ENCODE results near the gene C1orf167.

The C1orf167 gene

GRCh38 chr1:11802973-11803885 is 41.2 kb downstream of the C1orf167 start:
- DNase-seq (ENCODE audit: low spot score), result no peak

- DNase-seq (ENCODE audit: low spot score), result peak; percentile 38
Measured at GRCh38 chr1:11803924-11804665, 42.1 kb downstream of the C1orf167 start.

GRCh38 chr1:11804666-11805421 is 42.9 kb downstream of the C1orf167 start:
- DNase-seq (ENCODE audit: low spot score), result no peak

GRCh38 chr1:11805422-11806306 is 43.7 kb downstream of the C1orf167 start, which contains the start of the genes CLCN6 and MTHFR:
TSS of gene CLCN6 (plus strand) at chr1:11806191. CDS start at chr1:11806263, 72 bp downstream.
TSS of gene MTHFR (minus strand) at chr1:11805964. CDS start at chr1:11803116, 2,848 bp downstream.
- peak; percentile 91 for DNase-seq (ENCODE audit: low spot score)

GRCh38 chr1:11806307-11806936 is 44.4 kb downstream of the C1orf167 start:
- DNase-seq (ENCODE audit: low spot score), result no peak

- DNase-seq (ENCODE audit: low spot score), result no peak
Measured at GRCh38 chr1:11807133-11807532, 45.1 kb downstream of the C1orf167 start.

GRCh38 chr1:11813021-11813420 is 51.0 kb downstream of the C1orf167 start:
- DNase-seq (ENCODE audit: low spot score), result no peak

GRCh38 chr1:11817192-11817591 is 55.2 kb downstream of the C1orf167 start:
- no peak for DNase-seq (ENCODE audit: low spot score)

GRCh38 chr1:11822091-11822490 is 60.1 kb downstream of the C1orf167 start:
- DNase-seq (ENCODE audit: low spot score), result no peak

- DNase-seq (ENCODE audit: low spot score), result no peak
Measured at GRCh38 chr1:11823366-11824137, 61.6 kb downstream of the C1orf167 start.

- DNase-seq (ENCODE audit: low spot score), result no peak
Measured at GRCh38 chr1:11825131-11825530, 63.1 kb downstream of the C1orf167 start.

GRCh38 chr1:11826946-11827345 is 65.0 kb downstream of the C1orf167 start:
- no peak for DNase-seq (ENCODE audit: low spot score)

GRCh38 chr1:11828511-11828910 is 66.5 kb downstream of the C1orf167 start:
- no peak for DNase-seq (ENCODE audit: low spot score)

GRCh38 chr1:11831945-11832725 is 70.1 kb downstream of the C1orf167 start:
- DNase-seq (ENCODE audit: low spot score), result no peak

GRCh38 chr1:11833497-11833896 is 71.5 kb downstream of the C1orf167 start:
- DNase-seq (ENCODE audit: low spot score), result no peak

- no peak for DNase-seq (ENCODE audit: low spot score)
Measured at GRCh38 chr1:11833900-11834299, 71.9 kb downstream of the C1orf167 start.

- DNase-seq (ENCODE audit: low spot score), result no peak
Measured at GRCh38 chr1:11835441-11836225, 73.6 kb downstream of the C1orf167 start.
